Measurements from ENCODE around the gene GABARAP.

Gene GABARAP

DNA sequence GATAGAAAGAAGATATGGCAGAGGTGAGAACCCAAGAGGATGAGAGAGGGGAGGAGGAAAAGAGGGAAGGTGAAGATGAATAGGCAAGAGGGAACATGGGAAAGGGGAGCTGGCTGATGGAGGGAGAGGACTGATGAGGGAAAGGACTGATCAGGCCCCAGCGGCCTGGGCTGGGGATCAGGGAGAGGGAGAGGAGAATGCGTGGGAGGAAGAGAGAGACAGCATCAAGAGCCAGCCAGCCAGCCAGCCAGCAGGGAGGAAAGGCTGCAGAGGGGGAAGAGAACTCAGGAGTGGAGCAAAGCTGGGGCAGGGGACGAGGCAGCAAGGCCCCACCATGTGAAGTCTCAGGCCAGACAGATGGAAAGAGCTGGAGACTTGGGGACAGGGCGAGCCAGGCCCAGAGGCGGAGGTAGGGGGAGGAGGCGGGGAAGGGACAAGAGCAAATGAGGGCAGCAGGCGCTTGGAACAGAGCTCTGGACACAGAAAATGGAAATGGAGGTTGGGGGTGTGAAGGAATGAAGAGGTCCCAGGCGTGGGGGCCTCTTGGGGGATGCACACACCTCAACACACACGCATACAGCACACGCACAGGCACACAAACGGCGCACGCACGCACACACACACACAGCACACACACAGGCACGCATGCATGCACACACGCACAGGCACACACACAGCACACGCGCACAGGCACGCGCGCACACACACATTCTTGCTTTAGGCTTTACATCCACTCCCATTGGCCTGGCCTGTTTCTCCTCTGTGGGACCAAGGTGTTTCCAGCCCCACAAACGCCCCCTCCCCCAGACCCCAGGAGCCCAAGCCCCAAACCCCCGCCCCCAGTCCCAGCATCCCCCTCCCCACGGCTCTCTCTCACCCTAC is 34.9 kb downstream of the GABARAP start:
- no peak for DNase-seq (ENCODE audit: low spot score)

DNA sequence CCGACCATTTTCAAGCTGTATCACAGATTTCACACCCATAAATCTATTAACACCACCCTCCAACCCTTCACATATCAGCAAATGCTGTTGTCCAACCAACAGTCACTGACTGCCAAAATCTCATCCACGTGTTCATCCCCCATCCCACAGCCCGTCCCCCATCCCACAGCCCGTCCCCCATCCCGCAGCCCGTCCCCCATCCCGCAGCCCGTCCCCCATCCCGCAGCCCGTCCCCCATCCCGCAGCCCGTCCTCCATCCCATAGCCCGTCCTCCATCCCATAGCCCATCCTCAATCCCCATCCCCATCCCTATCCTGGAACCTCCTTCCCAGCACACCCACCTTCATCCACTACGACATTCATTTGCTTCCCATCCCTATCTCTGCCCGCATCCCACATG is 36.7 kb downstream of the GABARAP start:
- DNase-seq (ENCODE audit: low spot score) = no peak

DNA sequence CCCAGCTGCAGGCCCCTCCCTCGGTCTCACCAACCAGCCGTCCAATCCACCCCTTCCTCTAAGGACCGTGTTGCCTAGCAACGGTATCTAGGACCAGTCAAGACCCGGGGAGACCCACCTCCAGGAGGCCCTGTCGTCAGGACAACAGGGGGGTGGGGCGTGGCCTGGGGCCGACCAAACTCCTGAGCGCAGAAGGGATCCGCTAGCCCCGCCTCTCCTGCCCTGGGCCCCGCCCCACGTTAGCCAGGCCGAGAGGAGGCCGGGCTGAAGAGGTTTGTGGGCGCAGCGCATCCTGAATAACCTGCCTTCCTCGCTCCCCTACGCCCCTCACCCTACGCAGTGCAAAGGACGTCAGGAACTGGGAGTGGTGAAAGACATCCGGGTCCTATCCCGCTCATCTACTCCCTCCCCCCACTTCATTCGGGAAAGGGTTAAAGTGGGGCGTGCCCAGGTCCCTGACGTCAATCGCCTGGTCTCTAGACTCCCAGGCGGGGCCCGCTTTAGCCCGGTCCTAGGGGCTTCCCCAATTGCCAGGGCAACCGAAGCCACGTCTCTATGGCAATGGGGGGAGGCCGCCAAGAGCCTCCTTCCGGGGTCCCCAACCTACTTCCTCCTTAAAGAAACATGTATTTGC is 37.3 kb downstream of the GABARAP start:
- peak; percentile 91 for DNase-seq (ENCODE audit: low spot score)

DNA sequence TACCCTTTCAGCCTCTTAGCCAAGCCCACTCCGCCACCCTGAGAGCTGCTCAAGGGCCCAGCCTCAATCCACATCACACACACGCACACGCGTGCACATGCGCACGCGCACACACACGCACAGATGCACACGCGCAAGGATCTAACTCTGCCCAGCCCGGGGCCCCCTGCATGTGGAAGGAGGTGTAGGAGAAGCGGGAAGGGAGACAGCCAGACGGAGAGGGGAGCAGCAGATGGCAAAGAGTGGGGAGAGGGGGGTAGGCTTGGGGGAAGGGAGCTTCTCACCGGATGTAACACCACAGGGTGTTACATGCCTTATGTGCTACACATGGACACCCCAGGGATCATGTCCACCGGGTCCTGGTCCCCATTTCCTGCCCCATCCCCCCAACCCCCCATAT is 37.9 kb downstream of the GABARAP start:
- DNase-seq (ENCODE audit: low spot score) = no peak

DNA sequence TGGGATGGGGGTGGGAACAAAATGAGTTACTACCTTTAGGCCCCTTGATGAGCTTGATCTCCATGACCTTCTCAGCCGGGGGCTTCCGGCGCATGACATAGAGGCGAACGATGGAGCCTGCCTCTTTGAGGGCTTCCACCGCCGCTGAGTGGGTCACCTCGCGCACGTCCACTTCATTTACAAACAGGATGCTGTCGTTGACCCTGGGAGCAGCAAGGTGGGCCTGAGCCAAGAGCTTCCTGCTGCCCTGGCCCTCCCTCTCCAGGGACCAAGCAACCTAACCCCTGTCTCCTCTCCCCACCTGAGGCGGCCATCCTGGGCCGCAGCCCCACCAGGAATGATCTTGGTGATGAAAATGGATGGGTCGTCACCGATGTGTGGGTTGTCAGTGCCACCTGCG is 38.9 kb downstream of the GABARAP start:
- no peak for DNase-seq (ENCODE audit: low spot score)

DNA sequence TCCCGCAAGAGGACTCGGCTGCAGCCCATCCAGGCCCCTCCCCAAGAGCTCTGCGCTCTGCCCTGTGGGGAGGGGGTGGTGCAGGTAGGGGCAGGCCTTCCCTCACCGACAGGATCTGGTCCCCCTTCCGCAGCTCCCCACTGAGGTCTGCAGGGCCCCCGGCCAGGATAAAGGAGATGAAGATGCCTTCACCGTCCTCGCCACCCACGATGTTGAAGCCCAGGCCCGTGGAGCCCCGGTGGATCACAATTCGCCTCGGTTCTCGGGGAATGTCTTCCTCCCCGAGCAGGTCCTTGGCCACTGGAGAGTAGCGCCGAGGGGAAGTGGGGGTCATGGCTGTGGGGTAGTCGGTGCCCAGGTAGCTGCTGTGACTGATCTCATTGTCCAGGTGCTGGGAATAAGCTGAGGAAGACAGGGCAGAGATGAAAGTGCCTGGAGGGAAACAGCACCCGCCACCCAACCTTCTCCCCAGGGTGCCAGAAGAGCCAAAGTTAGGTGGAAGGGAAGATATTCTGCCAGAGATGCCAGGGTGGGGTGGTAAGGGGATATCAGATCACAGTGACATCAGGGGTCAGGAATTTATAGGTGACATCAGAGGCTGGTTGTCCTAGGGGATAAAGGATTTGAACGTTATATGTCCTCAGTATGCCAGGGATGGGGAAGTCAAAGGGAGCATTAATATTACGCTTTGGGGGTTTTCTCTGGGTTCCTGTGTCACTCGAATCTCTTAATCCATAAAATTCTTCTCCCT is 45.4 kb downstream of the GABARAP start:
- no peak for DNase-seq (ENCODE audit: low spot score)

DNA sequence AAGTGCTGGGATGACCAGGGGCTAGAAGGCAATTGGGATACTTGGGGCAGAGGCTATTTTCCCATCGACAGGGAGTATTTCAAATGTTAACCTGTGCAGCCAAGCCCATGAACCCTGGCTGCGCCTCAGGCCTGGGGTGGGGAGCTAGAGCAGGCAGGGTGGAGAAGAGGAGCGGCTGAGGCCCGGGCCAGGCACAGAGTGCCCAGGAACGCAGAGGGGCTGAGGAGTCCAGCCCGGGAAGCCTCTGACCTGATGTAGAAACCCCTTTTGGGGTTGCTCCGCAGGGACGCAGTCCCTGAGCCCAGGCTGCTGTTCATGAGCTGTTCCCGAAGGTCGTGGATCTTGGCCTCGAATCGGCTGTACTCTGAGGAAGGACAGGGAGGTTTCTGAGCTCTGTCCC is 46.3 kb downstream of the GABARAP start:
- no peak for DNase-seq (ENCODE audit: low spot score)

DNA sequence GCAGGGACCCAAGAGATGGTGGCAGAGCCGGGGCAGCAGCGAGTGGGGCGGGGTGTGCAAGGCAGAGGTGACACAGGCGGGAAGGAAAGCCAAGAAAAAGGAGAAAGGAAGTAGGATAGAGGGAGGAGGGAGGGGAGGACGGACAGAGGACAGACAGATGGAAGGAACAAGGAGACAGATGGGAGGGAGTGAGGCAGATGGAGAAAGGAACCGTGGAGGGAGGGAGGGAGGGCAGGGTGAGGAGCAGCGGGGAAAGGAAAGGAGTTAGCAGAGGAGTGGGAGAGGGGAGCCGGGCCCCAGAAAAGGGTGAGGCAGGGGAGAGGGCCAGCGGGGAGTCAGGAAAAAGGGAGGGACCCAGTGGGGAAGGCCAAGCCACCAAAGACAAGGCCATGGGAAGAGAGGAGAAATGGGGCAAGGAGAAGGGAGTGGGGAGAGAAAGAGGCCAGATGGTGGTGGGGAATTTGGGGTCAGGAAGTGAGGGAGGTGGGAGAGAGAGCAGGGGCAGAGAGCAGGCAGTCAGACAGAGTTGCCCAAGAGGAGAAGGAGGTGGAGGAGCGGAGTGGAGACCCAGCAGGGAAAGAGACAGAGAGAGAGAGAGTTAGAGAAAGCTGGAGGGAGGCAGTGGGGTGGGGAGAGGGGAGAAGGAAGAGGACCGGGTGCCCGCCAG is 49.8 kb downstream of the GABARAP start:
- no peak for DNase-seq (ENCODE audit: low spot score)

DNA sequence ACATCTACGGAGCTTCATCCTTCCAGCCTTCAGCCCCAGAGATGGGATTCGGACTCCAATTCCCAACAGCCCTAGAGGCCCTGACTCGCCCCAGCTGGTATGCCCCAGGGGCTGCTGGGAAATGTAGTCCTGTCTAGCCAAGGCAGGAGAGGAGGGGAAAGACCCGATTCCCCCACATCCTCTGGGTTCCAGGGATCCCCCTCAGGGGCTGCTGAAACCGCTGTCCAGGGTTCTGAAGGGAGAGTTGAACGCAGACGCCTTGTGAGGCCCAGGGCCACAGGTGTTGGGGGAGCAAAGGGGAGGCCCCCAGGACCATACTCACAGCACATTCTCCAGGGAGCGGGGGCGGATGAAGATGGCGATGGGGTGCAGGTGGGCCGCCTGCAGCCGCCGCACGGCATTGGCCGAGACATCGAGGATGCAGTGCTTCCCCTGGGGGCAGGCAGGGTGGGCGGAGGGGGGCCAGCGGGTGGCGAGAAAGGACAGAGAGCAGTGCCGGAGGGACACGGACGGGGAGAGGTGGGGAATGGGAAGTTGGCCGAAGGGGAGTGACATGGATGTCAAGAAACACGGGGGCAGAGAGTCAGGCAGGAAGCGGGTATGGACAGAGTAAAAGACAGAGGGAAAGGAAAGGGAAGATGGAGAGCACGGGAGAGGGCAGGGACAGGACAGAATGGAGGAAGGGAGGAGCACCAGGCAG is 50.5 kb downstream of the GABARAP start:
- peak; percentile 34 for DNase-seq (ENCODE audit: low spot score)

DNA sequence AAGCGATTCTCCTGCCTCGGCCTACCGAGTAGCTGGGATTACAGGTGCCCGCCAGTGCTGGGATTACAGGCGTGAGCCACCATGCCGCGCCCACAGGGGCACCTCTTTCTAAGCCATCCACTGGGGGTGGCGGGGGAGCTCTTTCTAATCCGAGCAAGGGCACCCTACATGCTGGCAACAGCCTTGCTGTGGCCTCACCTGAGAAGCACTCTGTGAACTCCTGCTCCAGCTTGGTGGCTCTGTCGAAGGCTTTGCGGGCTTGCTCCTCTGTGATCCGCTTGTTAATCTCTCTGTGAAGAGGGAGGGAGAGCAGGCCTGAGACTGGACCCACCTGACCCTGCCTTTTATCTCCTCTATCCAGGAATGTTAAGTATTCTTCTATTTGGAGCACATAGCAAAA is 51.2 kb downstream of the GABARAP start:
- no peak for DNase-seq (ENCODE audit: low spot score)

DNA sequence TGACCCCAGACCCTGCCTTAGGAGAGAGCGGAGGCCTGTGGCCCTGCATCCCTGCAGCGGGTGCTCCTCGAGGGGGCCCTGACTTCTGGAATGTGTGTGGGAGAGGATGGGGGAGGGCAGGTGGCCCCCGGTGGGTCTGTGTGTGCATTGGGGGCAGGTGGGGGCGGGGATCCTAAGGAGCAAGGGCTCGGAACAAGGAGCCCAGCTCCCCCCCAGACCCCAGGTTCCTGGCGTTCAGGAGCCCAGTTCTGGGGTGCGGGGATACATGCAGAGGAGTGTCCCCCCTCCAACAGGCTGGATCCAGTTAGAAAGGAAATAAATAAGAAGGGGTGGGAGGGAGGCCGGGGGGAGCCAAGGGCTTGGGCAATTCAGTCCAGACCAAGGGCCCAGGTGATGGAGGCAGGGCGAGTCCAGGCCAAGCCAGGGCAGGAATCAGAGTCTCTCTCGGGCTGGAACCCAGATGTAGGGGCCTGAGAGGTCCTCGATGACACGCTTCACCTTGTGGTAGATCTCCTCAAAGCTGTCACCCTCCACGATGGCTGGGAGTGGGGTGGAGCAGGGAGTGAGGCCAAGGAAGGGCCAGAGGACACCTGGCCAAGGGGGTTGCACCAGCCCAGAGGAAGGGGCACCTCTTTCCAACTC is 51.9 kb downstream of the GABARAP start:
- DNase-seq (ENCODE audit: low spot score) = no peak

All from activated CD4-positive, alpha-beta T cell treated with anti-CD3 and anti-CD28 coated beads, Interleukin-2, Interleukin-4, amounts not matched to agents 100 ng/mL and 50 ng/mL, durations not matched to agents 16 hours and 8 hours (primary cell).